Tibial artery (tissue), 4 donors: ENCODE data around the gene DNAH9.
"Not testable (repeated sequence)": the region's sequence is repeated elsewhere in the genome, so short reads cannot be mapped to it uniquely, and the experiment has no call there.

Source experiments
- DNase-seq, 2 donors: peaks; one replicate each; pipeline ENCODE4 v3.0.0-alpha.2; 2019
- H3K27ac ChIP-seq, 2 donors: fragments of 200-600 bp; sonication (generic) in 1 of 2; 1 replicate in 1 of 2; 2 replicates in 1 of 2; pipeline ENCODE4 v1.5.1; 2018 to 2019; ENCODE audit warnings: mild to moderate bottlenecking in 1 of 2
- H3K27me3 ChIP-seq, 2 donors: fragments of 200-600 bp; sonication (generic) in 1 of 2; one replicate each; pipeline versions ENCODE4 v1.5.1 to v1.6.0; 2016 to 2019
- H3K36me3 ChIP-seq, 3 donors: fragments of 200-600 bp; sonication (generic) in 2 of 3; one replicate each; pipeline ENCODE4 v1.5.1; 2016 to 2019; ENCODE audit warnings: mild to moderate bottlenecking in 2 of 3
- H3K4me1 ChIP-seq, 4 donors: fragments of 200-600 bp; sonication (generic) in 2 of 4; 1 replicate in 3 of 4; 2 replicates in 1 of 4; pipeline ENCODE4 v1.5.1; 2016 to 2019
- H3K4me3 ChIP-seq, 2 donors: fragments of 200-600 bp; sonication (generic) in 1 of 2; 1 replicate in 1 of 2; 2 replicates in 1 of 2; pipeline ENCODE4 v1.5.1; 2018 to 2019; ENCODE audit warnings: mild to moderate bottlenecking in 2 of 2
- H3K9me3 ChIP-seq, 3 donors: fragments of 200-600 bp; sonication (generic) in 1 of 3; one replicate each; pipeline ENCODE4 v1.5.1; 2016 to 2019
- intact Hi-C: fragments of 100-400 bp; cut with DNase I; formaldehyde crosslinking; loops from one replicate; pipeline ENCODE4 v1.15.0; 2023; ENCODE audit warnings: low total_unique reads
- TF ChIP-seq, protein P1 (sequence below), 2 experiments: fragments of 200-600 bp in 1 of 2; fragments of 450-650 bp in 1 of 2; IDR thresholded peaks; one replicate each; pipeline ENCODE4 v1.5.1; 2017 to 2019; ENCODE audit warnings: antibody characterized with exemption in 2 of 2, mild to moderate bottlenecking in 1 of 2, moderate library complexity in 1 of 2

DNAH9 gene

DNA sequence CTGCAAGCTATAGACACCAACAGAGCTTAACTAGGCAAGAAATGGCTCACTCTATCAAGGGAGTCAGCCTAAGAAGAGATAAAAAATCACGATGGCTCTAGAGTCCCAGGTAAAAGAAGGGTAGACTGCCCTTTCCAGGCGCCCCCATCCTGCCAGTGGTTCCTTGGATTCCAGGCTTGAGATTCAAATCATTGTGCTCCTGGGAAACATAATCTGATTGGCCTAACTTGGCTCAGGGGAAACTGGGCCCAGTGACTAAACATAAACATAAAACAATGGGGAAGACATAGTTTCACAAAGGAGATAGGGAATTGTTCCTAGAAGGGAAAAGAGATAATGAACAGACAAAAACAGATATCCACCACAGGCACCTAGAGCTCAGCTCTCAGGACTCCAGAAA is 342.6 kb downstream of the DNAH9 start:
- Histone ChIP-seq H3K27me3 (no peaks in the 10 kb centered on the region), H3K9me3 (no peaks in the 10 kb centered on the region), H3K27ac (no peak overlapping the region), H3K4me3 (no peak overlapping the region), H3K4me1 (no peaks in the 10 kb centered on the region), H3K36me3 (no peaks in the 10 kb centered on the region)
- TF ChIP-seq, protein P1, sequence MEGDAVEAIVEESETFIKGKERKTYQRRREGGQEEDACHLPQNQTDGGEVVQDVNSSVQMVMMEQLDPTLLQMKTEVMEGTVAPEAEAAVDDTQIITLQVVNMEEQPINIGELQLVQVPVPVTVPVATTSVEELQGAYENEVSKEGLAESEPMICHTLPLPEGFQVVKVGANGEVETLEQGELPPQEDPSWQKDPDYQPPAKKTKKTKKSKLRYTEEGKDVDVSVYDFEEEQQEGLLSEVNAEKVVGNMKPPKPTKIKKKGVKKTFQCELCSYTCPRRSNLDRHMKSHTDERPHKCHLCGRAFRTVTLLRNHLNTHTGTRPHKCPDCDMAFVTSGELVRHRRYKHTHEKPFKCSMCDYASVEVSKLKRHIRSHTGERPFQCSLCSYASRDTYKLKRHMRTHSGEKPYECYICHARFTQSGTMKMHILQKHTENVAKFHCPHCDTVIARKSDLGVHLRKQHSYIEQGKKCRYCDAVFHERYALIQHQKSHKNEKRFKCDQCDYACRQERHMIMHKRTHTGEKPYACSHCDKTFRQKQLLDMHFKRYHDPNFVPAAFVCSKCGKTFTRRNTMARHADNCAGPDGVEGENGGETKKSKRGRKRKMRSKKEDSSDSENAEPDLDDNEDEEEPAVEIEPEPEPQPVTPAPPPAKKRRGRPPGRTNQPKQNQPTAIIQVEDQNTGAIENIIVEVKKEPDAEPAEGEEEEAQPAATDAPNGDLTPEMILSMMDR (IDR thresholded peaks at IDR 0.05), result no peak
- intact Hi-C loops, result no loop called here
- DNase-seq, result no peak

DNA sequence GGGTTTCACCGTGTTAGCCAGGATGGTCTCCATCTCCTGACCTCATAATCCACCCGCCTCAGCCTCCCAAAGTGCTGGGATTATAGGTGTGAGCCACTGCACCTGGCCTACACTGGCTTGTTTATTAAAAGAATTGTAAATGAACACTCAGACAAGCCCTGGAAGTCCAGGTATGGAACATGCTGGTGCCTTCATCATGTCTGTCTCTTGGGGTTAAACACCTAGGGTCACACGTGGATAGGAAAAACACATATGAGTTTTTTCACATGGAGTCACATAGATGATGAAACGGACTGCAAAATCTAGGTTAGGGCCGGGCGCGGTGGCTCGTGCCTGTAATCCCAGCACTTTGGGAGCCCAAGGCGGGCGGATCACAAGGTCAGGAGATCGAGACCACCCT is 344.8 kb downstream of the DNAH9 start:
- intact Hi-C loops, result not testable (repeated sequence)

DNA sequence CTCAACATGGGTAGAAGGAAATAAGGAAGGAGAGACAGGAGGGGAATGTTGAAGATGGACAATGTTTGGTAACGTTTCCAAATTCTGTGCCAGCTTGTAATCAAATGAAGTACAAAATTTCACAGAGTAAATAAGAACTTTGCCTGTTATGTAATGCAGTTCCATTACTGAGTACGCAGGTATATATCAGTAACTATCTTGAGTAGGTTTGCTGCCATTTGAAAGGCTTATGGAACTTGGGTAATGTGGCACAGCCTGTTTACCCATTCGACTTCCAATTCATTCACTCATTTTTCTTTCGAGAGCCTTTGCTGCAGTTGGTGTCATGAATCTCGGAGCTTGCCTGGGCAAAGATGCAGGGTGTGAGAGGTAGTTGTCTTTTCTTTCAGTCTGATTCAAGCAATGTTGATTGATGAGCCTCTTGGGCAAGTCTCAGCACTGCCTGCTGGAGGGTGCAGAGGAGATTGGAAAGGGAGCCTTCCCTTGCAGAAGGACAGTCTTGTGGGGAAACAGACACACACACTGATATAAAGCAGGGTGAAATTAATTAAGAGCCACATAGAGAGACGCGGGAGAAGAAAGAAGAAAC is 345.6 kb downstream of the DNAH9 start:
- H3K27ac ChIP-seq, result no peak overlapping the region
- DNase-seq, result no peak
- H3K4me1 ChIP-seq, result peaks cover 0 to 6% (median 0%) of the 10 kb centered on the region in 4 donors
- H3K4me3 ChIP-seq, result no peak overlapping the region
- TF ChIP-seq, protein P1 (IDR thresholded peaks at IDR 0.05), result no peak
- intact Hi-C loops, result no loop called here
- no peaks in the 10 kb centered on the region for H3K27me3 ChIP-seq
- H3K36me3 ChIP-seq, result no peaks in the 10 kb centered on the region
- H3K9me3 ChIP-seq, result no peaks in the 10 kb centered on the region

More for the DNA sequence above, 344.8 kb downstream of the DNAH9 start:
- H3K27ac ChIP-seq, H3K9me3 ChIP-seq, H3K4me1 ChIP-seq, DNase-seq, H3K36me3 ChIP-seq, H3K4me3 ChIP-seq, H3K27me3 ChIP-seq: not testable (repeated sequence)

DNA sequence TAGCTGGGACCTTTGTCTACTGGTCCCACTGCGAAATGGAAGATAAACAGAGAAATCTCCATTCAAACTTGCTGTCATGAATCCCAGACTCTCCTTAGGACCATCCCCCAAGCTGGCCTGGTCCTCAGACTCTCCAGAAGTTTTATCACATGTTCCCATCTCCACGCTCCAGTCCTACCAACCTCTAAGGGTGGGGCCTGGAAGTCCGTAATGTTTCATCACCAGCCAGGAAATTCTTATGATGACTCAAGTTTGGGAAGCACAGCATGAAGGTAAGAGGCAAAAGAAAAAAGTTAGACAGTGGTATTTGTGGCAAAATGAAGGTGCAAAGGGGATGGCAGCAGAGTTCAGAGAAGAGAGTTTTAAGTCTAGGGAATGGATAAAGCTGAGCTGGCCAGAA is 346.3 kb downstream of the DNAH9 start:
- Histone ChIP-seq H3K4me3 (no peak overlapping the region), H3K36me3 (no peaks in the 10 kb centered on the region), H3K9me3 (no peaks in the 10 kb centered on the region), H3K4me1 (peaks cover 0 to 7% (median 0%) of the 10 kb centered on the region in 4 donors), H3K27ac (no peak overlapping the region), H3K27me3 (no peaks in the 10 kb centered on the region)
- DNase-seq, result no peak
- intact Hi-C loops, result no loop called here
- TF ChIP-seq, protein P1 (IDR thresholded peaks at IDR 0.05), result no peak

DNA sequence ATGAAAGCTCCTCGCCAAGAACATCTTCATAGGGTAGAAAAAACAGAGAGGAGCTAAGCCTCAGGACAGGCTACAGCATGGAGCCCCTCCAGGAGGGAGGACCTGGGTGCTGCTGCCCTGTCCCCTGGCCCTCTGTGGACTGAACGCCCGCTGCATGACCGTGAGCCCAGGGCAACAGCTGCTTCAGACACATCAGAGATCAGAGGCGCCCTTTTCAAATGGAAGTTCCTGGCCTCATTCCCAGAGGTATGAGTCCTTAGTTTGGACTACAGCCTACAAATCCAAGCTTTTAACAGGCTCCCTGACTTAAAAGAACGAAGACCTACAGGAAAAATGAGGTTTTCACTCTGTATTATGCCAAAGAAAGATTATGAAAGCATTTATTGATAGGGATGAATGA is 350.5 kb downstream of the DNAH9 start:
- intact Hi-C loops, result no loop called here
- no peak for DNase-seq
- H3K36me3 ChIP-seq, result peaks cover 0 to 9% (median 0%) of the 10 kb centered on the region in 3 donors
- H3K27ac ChIP-seq, result no peak overlapping the region
- peaks cover 0 to 7% (median 0%) of the 10 kb centered on the region in 4 donors for H3K4me1 ChIP-seq
- H3K27me3 ChIP-seq, result no peaks in the 10 kb centered on the region
- TF ChIP-seq, protein P1 (IDR thresholded peaks at IDR 0.05), result no peak
- H3K9me3 ChIP-seq, result peaks cover 0 to 14% (median 2%) of the 10 kb centered on the region in 3 donors
- no peak overlapping the region for H3K4me3 ChIP-seq

DNA sequence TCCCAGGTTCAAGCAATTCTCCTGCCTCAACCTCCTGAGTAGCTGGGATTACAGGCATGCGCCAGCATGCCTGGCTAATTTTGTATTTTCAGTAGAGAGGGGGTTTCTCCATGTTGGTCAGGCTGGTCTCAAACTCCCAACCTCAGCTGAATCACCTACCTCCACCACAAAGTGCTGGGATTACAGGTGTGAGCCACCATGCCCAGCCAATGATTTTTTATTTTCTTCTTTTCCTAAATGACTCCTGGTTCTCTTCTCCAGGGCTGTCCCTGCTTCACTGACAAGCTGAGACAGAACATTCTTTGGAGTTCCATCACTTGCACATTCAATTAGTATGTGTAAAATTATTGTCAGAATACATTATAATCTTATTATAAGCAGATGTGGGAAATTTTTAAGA is 351.3 kb downstream of the DNAH9 start:
- intact Hi-C loops, H3K4me1 ChIP-seq, DNase-seq, H3K4me3 ChIP-seq, H3K27ac ChIP-seq, H3K27me3 ChIP-seq: not testable (repeated sequence)
- Histone ChIP-seq H3K9me3 (peaks cover 0 to 22% (median 7%) of the 10 kb centered on the region in 3 donors), H3K36me3 (peaks cover 0 to 12% (median 3%) of the 10 kb centered on the region in 3 donors)
